Keratinocyte (primary cell): ENCODE measurements around the gene GMPR2.

Source experiments
- EZH2 ChIP-seq: IDR thresholded peaks from one replicate; pipeline ENCODE4 v1.6.1; 2012; ENCODE audit warnings: inconsistent platforms, mild to moderate bottlenecking, low read length, moderate library complexity
- TF ChIP-seq, protein P1 (sequence below), 3 experiments: IDR thresholded peaks in 1 of 3; conservative IDR thresholded peaks in 1 of 3; optimal IDR thresholded peaks in 1 of 3; 2 replicates in 2 of 3; 3 replicates in 1 of 3; pipeline versions ENCODE3 to v1.5.1; 2011; ENCODE audit warnings: low read length in 3 of 3, mild to moderate bottlenecking in 3 of 3, moderate library complexity in 2 of 3, control low read depth in 1 of 3, inconsistent platforms in 1 of 3; ENCODE audit not compliant: insufficient read depth in 2 of 3; ENCODE audit errors: extremely low read depth in 1 of 3

DNA sequence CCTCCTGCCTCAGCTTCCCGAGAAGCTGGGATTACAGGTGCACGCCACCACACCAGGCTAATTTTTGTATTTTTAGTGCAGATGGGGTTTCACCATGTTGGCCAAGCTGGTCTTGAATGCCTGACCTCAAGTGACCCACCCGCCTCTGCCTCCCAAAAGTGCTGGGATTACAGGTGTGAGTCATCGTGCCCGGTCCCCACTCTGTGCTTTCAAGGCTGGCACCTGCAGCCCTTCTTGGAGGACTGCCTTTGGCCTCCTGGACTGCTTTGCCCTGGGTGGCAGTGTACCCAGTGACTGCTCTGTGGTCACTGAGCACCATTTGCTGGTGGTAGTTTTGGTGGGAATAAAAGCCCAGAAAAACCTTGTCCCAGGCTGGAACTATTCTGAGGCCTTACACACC lies 54.3 kb downstream of the GMPR2 start:
- TF ChIP-seq, protein P1, sequence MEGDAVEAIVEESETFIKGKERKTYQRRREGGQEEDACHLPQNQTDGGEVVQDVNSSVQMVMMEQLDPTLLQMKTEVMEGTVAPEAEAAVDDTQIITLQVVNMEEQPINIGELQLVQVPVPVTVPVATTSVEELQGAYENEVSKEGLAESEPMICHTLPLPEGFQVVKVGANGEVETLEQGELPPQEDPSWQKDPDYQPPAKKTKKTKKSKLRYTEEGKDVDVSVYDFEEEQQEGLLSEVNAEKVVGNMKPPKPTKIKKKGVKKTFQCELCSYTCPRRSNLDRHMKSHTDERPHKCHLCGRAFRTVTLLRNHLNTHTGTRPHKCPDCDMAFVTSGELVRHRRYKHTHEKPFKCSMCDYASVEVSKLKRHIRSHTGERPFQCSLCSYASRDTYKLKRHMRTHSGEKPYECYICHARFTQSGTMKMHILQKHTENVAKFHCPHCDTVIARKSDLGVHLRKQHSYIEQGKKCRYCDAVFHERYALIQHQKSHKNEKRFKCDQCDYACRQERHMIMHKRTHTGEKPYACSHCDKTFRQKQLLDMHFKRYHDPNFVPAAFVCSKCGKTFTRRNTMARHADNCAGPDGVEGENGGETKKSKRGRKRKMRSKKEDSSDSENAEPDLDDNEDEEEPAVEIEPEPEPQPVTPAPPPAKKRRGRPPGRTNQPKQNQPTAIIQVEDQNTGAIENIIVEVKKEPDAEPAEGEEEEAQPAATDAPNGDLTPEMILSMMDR (optimal IDR thresholded peaks at IDR 0.05 in 1 of 3, IDR thresholded peaks at IDR 0.05 in 1 of 3, conservative IDR thresholded peaks at IDR 0.05 in 1 of 3; ENCODE audit: extremely low read depth in 1 of 3, insufficient read depth in 2 of 3, low read length in 3 of 3) = no peak
- no peak for TF ChIP-seq EZH2
